ENCODE data around the gene LY6G6D. TPM values are rescaled to one million over a fixed set of nuclear protein-coding genes. Genes with fewer than 3 reads are reported as not detected.
A peak's percentile ranks its signal among the peaks of the same experiment; 100 is the strongest.

LY6G6D gene
- total RNA-seq, 1 experiment from 2014 or later: not detected

GRCh38 chr6:31736768-31737314, 21.7 kb downstream of the LY6G6D start:
- no peaks in the 10 kb centered on the region for H3K9me3 Mint-ChIP-seq
- peak overlapping the region; percentile 90 for H3K27ac Mint-ChIP-seq
- H3K36me3 Mint-ChIP-seq: peaks cover 25% of the 10 kb centered on the region
- H3K4me1 Mint-ChIP-seq: peaks cover 41% of the 10 kb centered on the region
- peak overlapping the region; percentile 93 for H3K4me3 Mint-ChIP-seq
- no peak for TF ChIP-seq PRDM15 (CRISPR knock-in tag; IDR thresholded peaks at IDR 0.05)
- TF ChIP-seq CBFB (CRISPR knock-in tag; IDR thresholded peaks at IDR 0.05; ENCODE audit: low read depth): no peak
- TF ChIP-seq TEAD1 (CRISPR knock-in tag; IDR thresholded peaks at IDR 0.05): no peak
- no peak for TF ChIP-seq NFE2L1 (CRISPR knock-in tag; IDR thresholded peaks at IDR 0.05)
- no peak for TF ChIP-seq PREB (CRISPR knock-in tag; IDR thresholded peaks at IDR 0.05; ENCODE audit: borderline replicate concordance)
- TF ChIP-seq FOXP4 (CRISPR knock-in tag; IDR thresholded peaks at IDR 0.05): no peak
- no peak for TF ChIP-seq NR1H2 (CRISPR knock-in tag; IDR thresholded peaks at IDR 0.05)
- no peak for TF ChIP-seq RELA (CRISPR knock-in tag; IDR thresholded peaks at IDR 0.05; ENCODE audit: borderline replicate concordance)
- no peak for TF ChIP-seq ZNF671 (CRISPR knock-in tag; IDR thresholded peaks at IDR 0.05)
- no peak for TF ChIP-seq CTCF (IDR thresholded peaks at IDR 0.05)
- no peak for TF ChIP-seq ZNF423 (CRISPR knock-in tag; IDR thresholded peaks at IDR 0.05)
- no peak for TF ChIP-seq FOXK1 (CRISPR knock-in tag; IDR thresholded peaks at IDR 0.05)
- no peak for TF ChIP-seq ZMAT4 (CRISPR knock-in tag; IDR thresholded peaks at IDR 0.05)
- TF ChIP-seq E2F1 (CRISPR knock-in tag; IDR thresholded peaks at IDR 0.05): no peak
- ChIA-PET CTCF (interaction anchor here (0.7 to 7.1 kb wide), 14 partner anchors 8 to 216 kb away, joined by 3 to 62 read pairs (median 4); partner anchors contain the start of genes BAG6, C6orf47, DDAH2 and HSPA1B), POLR2A (interaction anchor here (1.0 to 2.5 kb wide), 5 partner anchors 16 to 91 kb away, joined by 3 to 7 read pairs (median 3); partner anchors contain the start of genes BAG6 and HSPA1B)
- ATAC-seq: no peak
- no peak for DNase-seq (ENCODE audit: low spot score)
- no peaks in the 10 kb centered on the region; the same call in 1 of the 2 replicates for H3K27me3 Mint-ChIP-seq (ENCODE audit: low read depth)

Data from WTC11 (cell line).